K562 (cell line): ENCODE data around the gene SRPRA. TPM values are rescaled to one million over a fixed set of nuclear protein-coding genes. Genes with fewer than 3 reads are reported as not detected.

Experiments
- BRF1 ChIP-seq: IDR thresholded peaks from 3 replicates; pipeline ENCODE4 v1.6.1; 2011; ENCODE audit warnings: borderline replicate concordance, mild to moderate bottlenecking; ENCODE audit not compliant: insufficient read length; ENCODE audit errors: extremely low read depth
- COPS2 ChIP-seq: fragments of 450-650 bp; conservative IDR thresholded peaks from 2 replicates; pipeline ENCODE4 v1.6.1; 2016; ENCODE audit warnings: mild to moderate bottlenecking, moderate library complexity
- CTCF ChIP-seq, 3 experiments: IDR thresholded peaks in 2 of 3; conservative IDR thresholded peaks in 1 of 3; 2 replicates each; pipeline ENCODE4 v1.5.1; 2011 to 2012; ENCODE audit warnings: low read length in 3 of 3, mild to moderate bottlenecking in 3 of 3, control low read depth in 2 of 3, improper control_type of control experiment in 1 of 3, inconsistent platforms in 1 of 3, low read depth in 1 of 3, mixed read lengths in 1 of 3, moderate library complexity in 1 of 3; ENCODE audit not compliant: insufficient read depth in 2 of 3
- HMG20A ChIP-seq: fragments of 450-650 bp; formaldehyde crosslinking; conservative IDR thresholded peaks from 2 replicates; pipeline ENCODE4 v1.4.0; 2020; ENCODE audit warnings: mild to moderate bottlenecking, mixed read lengths
- TEAD1 ChIP-seq, 2 experiments: fragments of 450-650 bp in 1 of 2; sonication (generic) in 1 of 2; formaldehyde crosslinking; IDR thresholded peaks; 2 replicates each; pipeline versions ENCODE4 v1.4.0 to v1.8.0; 2020 to 2022; ENCODE audit warnings: mild to moderate bottlenecking in 2 of 2, missing genetic modification reagents in 1 of 2
- TEAD4 ChIP-seq, 2 experiments: sonication (generic) in 1 of 2; formaldehyde crosslinking in 1 of 2; IDR thresholded peaks; 2 replicates each; pipeline versions ENCODE4 v1.6.1 to v1.8.0; 2012 to 2022; ENCODE audit warnings: borderline replicate concordance in 1 of 2, inconsistent platforms in 1 of 2, low read length in 1 of 2, mild to moderate bottlenecking in 1 of 2, missing genetic modification reagents in 1 of 2
- ZNF318 ChIP-seq, 2 experiments: fragments of 450-650 bp; IDR thresholded peaks; 2 replicates each; pipeline ENCODE4 v1.6.1; 2016; ENCODE audit warnings: mild to moderate bottlenecking in 2 of 2, borderline replicate concordance in 1 of 2, low read depth in 1 of 2, moderate library complexity in 1 of 2
- polyA plus RNA-seq, 8 experiments: library from polyadenylated mRNA; depleted of rRNA in 4 of 8; stranded (reverse) in 5 of 8; unstranded in 3 of 8; fragments of >200 nt; fragmentation: Nextera tagmentation in 2 of 8; fragmentation: Illumina TruSeq in 1 of 8; extraction: Ambion mirVana in 2 of 8; extraction: Trizol in 1 of 8; gene quantifications; 2 replicates each; pipeline versions ENCODE4 v1.2.1 to v1.2.3, GENCODE V29; 2011 to 2014; ENCODE audit warnings: inconsistent platforms in 1 of 8, missing spikeins in 1 of 8
- total RNA-seq, 7 experiments: library from RNA; depleted of rRNA in 6 of 7; stranded (reverse); fragments of >200 nt in 6 of 7; fragmentation: Illumina TruSeq in 2 of 7; extraction: Trizol in 2 of 7; gene quantifications; 2 replicates each; pipeline versions ENCODE4 v1.2.1 to v1.2.3, GENCODE V29; 2011 to 2021; ENCODE audit warnings: low replicate concordance in 1 of 7

SRPRA gene
- total and polyA plus RNA-seq, 9 of the 15 experiments (the other 6 are each of a cell fraction or from before 2014, with no cell fraction given): 33.5 to 124 (median 80.0) TPM

- TF ChIP-seq ZNF318 (IDR thresholded peaks at IDR 0.05; ENCODE audit: borderline replicate concordance in 1 of 2, low read depth in 1 of 2): no peak
- no peak for TF ChIP-seq CTCF (IDR thresholded peaks at IDR 0.05 in 2 of 3, conservative IDR thresholded peaks at IDR 0.05 in 1 of 3; ENCODE audit: insufficient read depth in 2 of 3, low read depth in 1 of 3, low read length in 3 of 3)
- TF ChIP-seq BRF1: no peak
- TF ChIP-seq COPS2: no peak
- TF ChIP-seq TEAD1 (CRISPR knock-in tag; IDR thresholded peaks at IDR 0.05): no peak
- no peak for TF ChIP-seq HMG20A (CRISPR knock-in tag)
- TF ChIP-seq TEAD4 (IDR thresholded peaks at IDR 0.05; ENCODE audit: low read length): no peak
- no peak for TF ChIP-seq TEAD4 (CRISPR knock-in tag; IDR thresholded peaks at IDR 0.05; ENCODE audit: borderline replicate concordance)
Observed at GRCh38 chr11:126224647-126225294, 43.9 kb downstream of the SRPRA start (continued).
